K562 (cell line): ENCODE data around the gene CCDC92. TPM values are rescaled to one million over a fixed set of nuclear protein-coding genes. Genes with fewer than 3 reads are reported as not detected.

ENCODE experiments used
- CBFB ChIP-seq: sonication (generic); formaldehyde crosslinking; IDR thresholded peaks from 2 replicates; pipeline ENCODE4 v1.4.0; 2020; ENCODE audit warnings: mild to moderate bottlenecking, missing genetic modification reagents
- CHD4 ChIP-seq: fragments of 200-600 bp; sonication (generic); IDR thresholded peaks from 3 replicates; pipeline ENCODE4 v1.6.1; 2012; ENCODE audit warnings: low read depth, mild to moderate bottlenecking, mixed read lengths, low read length, inconsistent platforms; ENCODE audit not compliant: insufficient read depth, insufficient replicate concordance, poor library complexity, severe bottlenecking
- MED1 ChIP-seq: sonication (generic); formaldehyde crosslinking; IDR thresholded peaks from 2 replicates; pipeline ENCODE4 v1.8.1; 2023; ENCODE audit warnings: missing genetic modification reagents, borderline replicate concordance
- POLR2A ChIP-seq: fragments of 450-650 bp; conservative IDR thresholded peaks from 2 replicates; pipeline ENCODE4 v1.6.1; 2016
- PRPF4 ChIP-seq: fragments of 200-400 bp; formaldehyde crosslinking; IDR thresholded peaks from one replicate; pipeline ENCODE4 v1.6.1; 2017; ENCODE audit warnings: low read length, low read depth, mild to moderate bottlenecking; ENCODE audit not compliant: insufficient read depth, poor library complexity, severe bottlenecking
- XRCC4 ChIP-seq: IDR thresholded peaks from one replicate; pipeline ENCODE4 v1.6.1; 2011; ENCODE audit not compliant: insufficient read depth, insufficient read length; ENCODE audit errors: extremely low read depth
- ZNF121 ChIP-seq: sonication (generic); formaldehyde crosslinking; conservative IDR thresholded peaks from 2 replicates; pipeline ENCODE4 v1.8.0; 2022; ENCODE audit warnings: missing genetic modification reagents
- ZNF184 ChIP-seq: sonication (generic); formaldehyde crosslinking; IDR thresholded peaks from 2 replicates; pipeline ENCODE4 v1.5.0; 2020; ENCODE audit warnings: missing genetic modification reagents
- polyA plus RNA-seq, 8 experiments: library from polyadenylated mRNA; depleted of rRNA in 4 of 8; stranded (reverse) in 5 of 8; unstranded in 3 of 8; fragments of >200 nt; fragmentation: Nextera tagmentation in 2 of 8; fragmentation: Illumina TruSeq in 1 of 8; extraction: Ambion mirVana in 2 of 8; extraction: Trizol in 1 of 8; gene quantifications; 2 replicates each; pipeline versions ENCODE4 v1.2.1 to v1.2.3, GENCODE V29; 2011 to 2014; ENCODE audit warnings: inconsistent platforms in 1 of 8, missing spikeins in 1 of 8
- total RNA-seq, 7 experiments: library from RNA; depleted of rRNA in 6 of 7; stranded (reverse); fragments of >200 nt in 6 of 7; fragmentation: Illumina TruSeq in 2 of 7; extraction: Trizol in 2 of 7; gene quantifications; 2 replicates each; pipeline versions ENCODE4 v1.2.1 to v1.2.3, GENCODE V29; 2011 to 2021; ENCODE audit warnings: low replicate concordance in 1 of 7
- TF ChIP-seq, protein P1 (sequence below): fragments of 250-450 bp; sonication (Bioruptor Pico); IDR thresholded peaks from 2 replicates; pipeline ENCODE4 v1.8.0; 2021; ENCODE audit warnings: moderate library complexity, mild to moderate bottlenecking, inconsistent platforms
- TF ChIP-seq, protein P2 (sequence below): fragments of 200-800 bp; sonication (Bioruptor generic); IDR thresholded peaks from 2 replicates; pipeline ENCODE4 v1.6.1; 2016; ENCODE audit warnings: missing genetic modification characterization, missing compliant biosample characterization
- TF ChIP-seq, protein P3 (sequence below), 2 experiments: fragments of 450-650 bp; formaldehyde crosslinking in 1 of 2; IDR thresholded peaks; 2 replicates each; pipeline versions ENCODE4 v1.4.0 to v1.6.1; 2014 to 2020; ENCODE audit warnings: mild to moderate bottlenecking in 2 of 2, borderline replicate concordance in 1 of 2, low read depth in 1 of 2

Gene CCDC92
- total and polyA plus RNA-seq, 9 of the 15 experiments (the other 6 are each of a cell fraction or from before 2014, with no cell fraction given), result 0.27 to 5.9 (median 2.1) TPM

DNA sequence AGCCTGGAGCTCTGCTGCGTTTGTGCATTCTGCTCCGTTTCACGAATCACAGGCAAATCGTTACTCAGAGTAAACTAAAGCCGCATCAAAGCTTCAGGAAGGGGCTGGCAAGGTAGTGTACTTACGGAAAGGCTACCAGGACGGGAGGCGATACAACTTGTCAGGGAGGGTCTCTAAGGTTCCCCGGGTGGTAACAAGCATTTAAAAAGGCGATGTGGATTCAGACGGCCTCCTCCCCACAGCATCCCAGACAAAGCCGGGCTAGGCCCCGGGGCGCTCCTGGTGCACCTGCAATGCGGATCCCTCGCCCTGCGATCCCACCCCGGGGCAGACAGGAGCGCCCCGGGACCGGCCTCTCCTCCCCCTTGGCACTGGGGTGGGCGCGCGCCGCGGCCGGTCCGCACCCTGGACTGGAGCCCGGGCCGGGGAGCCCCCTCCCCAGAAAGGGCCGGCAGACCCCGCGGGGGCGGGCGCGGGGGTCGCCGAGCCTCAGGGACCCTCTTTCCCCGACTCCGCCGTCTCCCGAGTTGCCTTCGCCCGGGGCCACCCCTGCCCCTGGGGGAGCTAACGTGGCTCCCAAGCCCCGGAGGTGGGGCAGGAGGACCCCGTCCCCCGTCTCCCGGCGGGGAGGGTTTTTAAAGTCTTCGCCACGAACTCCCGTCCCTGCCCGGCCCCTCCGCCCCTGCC lies 718 bp downstream of the CCDC92 start (continued):
- no peak for TF ChIP-seq PRPF4
- no peak for TF ChIP-seq MED1 (CRISPR knock-in tag)
- TF ChIP-seq, protein P1, sequence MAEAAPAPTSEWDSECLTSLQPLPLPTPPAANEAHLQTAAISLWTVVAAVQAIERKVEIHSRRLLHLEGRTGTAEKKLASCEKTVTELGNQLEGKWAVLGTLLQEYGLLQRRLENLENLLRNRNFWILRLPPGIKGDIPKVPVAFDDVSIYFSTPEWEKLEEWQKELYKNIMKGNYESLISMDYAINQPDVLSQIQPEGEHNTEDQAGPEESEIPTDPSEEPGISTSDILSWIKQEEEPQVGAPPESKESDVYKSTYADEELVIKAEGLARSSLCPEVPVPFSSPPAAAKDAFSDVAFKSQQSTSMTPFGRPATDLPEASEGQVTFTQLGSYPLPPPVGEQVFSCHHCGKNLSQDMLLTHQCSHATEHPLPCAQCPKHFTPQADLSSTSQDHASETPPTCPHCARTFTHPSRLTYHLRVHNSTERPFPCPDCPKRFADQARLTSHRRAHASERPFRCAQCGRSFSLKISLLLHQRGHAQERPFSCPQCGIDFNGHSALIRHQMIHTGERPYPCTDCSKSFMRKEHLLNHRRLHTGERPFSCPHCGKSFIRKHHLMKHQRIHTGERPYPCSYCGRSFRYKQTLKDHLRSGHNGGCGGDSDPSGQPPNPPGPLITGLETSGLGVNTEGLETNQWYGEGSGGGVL, result no peak
- TF ChIP-seq ZNF121, result no peak
- TF ChIP-seq ZNF184 (CRISPR knock-in tag), result no peak
- TF ChIP-seq, protein P2, sequence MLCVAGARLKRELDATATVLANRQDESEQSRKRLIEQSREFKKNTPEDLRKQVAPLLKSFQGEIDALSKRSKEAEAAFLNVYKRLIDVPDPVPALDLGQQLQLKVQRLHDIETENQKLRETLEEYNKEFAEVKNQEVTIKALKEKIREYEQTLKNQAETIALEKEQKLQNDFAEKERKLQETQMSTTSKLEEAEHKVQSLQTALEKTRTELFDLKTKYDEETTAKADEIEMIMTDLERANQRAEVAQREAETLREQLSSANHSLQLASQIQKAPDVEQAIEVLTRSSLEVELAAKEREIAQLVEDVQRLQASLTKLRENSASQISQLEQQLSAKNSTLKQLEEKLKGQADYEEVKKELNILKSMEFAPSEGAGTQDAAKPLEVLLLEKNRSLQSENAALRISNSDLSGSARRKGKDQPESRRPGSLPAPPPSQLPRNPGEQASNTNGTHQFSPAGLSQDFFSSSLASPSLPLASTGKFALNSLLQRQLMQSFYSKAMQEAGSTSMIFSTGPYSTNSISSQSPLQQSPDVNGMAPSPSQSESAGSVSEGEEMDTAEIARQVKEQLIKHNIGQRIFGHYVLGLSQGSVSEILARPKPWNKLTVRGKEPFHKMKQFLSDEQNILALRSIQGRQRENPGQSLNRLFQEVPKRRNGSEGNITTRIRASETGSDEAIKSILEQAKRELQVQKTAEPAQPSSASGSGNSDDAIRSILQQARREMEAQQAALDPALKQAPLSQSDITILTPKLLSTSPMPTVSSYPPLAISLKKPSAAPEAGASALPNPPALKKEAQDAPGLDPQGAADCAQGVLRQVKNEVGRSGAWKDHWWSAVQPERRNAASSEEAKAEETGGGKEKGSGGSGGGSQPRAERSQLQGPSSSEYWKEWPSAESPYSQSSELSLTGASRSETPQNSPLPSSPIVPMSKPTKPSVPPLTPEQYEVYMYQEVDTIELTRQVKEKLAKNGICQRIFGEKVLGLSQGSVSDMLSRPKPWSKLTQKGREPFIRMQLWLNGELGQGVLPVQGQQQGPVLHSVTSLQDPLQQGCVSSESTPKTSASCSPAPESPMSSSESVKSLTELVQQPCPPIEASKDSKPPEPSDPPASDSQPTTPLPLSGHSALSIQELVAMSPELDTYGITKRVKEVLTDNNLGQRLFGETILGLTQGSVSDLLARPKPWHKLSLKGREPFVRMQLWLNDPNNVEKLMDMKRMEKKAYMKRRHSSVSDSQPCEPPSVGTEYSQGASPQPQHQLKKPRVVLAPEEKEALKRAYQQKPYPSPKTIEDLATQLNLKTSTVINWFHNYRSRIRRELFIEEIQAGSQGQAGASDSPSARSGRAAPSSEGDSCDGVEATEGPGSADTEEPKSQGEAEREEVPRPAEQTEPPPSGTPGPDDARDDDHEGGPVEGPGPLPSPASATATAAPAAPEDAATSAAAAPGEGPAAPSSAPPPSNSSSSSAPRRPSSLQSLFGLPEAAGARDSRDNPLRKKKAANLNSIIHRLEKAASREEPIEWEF, result no peak
- TF ChIP-seq POLR2A, result no peak
- TF ChIP-seq, protein P3, sequence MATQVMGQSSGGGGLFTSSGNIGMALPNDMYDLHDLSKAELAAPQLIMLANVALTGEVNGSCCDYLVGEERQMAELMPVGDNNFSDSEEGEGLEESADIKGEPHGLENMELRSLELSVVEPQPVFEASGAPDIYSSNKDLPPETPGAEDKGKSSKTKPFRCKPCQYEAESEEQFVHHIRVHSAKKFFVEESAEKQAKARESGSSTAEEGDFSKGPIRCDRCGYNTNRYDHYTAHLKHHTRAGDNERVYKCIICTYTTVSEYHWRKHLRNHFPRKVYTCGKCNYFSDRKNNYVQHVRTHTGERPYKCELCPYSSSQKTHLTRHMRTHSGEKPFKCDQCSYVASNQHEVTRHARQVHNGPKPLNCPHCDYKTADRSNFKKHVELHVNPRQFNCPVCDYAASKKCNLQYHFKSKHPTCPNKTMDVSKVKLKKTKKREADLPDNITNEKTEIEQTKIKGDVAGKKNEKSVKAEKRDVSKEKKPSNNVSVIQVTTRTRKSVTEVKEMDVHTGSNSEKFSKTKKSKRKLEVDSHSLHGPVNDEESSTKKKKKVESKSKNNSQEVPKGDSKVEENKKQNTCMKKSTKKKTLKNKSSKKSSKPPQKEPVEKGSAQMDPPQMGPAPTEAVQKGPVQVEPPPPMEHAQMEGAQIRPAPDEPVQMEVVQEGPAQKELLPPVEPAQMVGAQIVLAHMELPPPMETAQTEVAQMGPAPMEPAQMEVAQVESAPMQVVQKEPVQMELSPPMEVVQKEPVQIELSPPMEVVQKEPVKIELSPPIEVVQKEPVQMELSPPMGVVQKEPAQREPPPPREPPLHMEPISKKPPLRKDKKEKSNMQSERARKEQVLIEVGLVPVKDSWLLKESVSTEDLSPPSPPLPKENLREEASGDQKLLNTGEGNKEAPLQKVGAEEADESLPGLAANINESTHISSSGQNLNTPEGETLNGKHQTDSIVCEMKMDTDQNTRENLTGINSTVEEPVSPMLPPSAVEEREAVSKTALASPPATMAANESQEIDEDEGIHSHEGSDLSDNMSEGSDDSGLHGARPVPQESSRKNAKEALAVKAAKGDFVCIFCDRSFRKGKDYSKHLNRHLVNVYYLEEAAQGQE (IDR thresholded peaks at IDR 0.05; ENCODE audit: borderline replicate concordance), result no peak
- TF ChIP-seq, protein P3 (CRISPR knock-in tag; IDR thresholded peaks at IDR 0.05; ENCODE audit: low read depth), result no peak
- TF ChIP-seq CBFB (CRISPR knock-in tag), result no peak
- TF ChIP-seq XRCC4, result no peak
- no peak for TF ChIP-seq CHD4
